TTC549 (cell line): ENCODE measurements around the gene CPNE4.
"Not testable (repeated sequence)": the region's sequence is repeated elsewhere in the genome, so short reads cannot be mapped to it uniquely, and the experiment has no call there.

ENCODE experiments used
- FAIRE-seq: peaks from 2 replicates; lab custom pipeline; 2012; peaks lifted over from hg19 to GRCh38; lab: Jason Lieb, UNC

CPNE4 gene

GRCh38 chr3:132034486-132035464, at the start of gene CPNE4:
CPNE4 (minus strand) TSS chr3:132035014.
- no peak for FAIRE-seq

GRCh38 chr3:132083583-132084279, 48.9 kb upstream of the CPNE4 start:
- no peak for FAIRE-seq

GRCh38 chr3:132083159-132083558, 48.3 kb upstream of the CPNE4 start:
- FAIRE-seq, result no peak

GRCh38 chr3:132079147-132079546, 44.3 kb upstream of the CPNE4 start:
- FAIRE-seq, result no peak

GRCh38 chr3:132073771-132074170, 39.0 kb upstream of the CPNE4 start:
- FAIRE-seq, result no peak

- no peak for FAIRE-seq
Measured at GRCh38 chr3:132071043-132071442, 36.2 kb upstream of the CPNE4 start.

- FAIRE-seq, result no peak
Measured at GRCh38 chr3:132064114-132064513, 29.3 kb upstream of the CPNE4 start.

- FAIRE-seq, result no peak
Measured at GRCh38 chr3:132062535-132062934, 27.7 kb upstream of the CPNE4 start.

- FAIRE-seq, result no peak
Measured at GRCh38 chr3:132055872-132056271, 21.1 kb upstream of the CPNE4 start.

GRCh38 chr3:132047209-132047608, 12.4 kb upstream of the CPNE4 start:
- FAIRE-seq, result no peak

- FAIRE-seq, result not testable (repeated sequence)
Measured at GRCh38 chr3:132044874-132045273, 10.1 kb upstream of the CPNE4 start.

GRCh38 chr3:132042681-132043080, 7.9 kb upstream of the CPNE4 start:
- no peak for FAIRE-seq

GRCh38 chr3:132038198-132038825, 3.5 kb upstream of the CPNE4 start:
- FAIRE-seq, result no peak

- no peak for FAIRE-seq
Measured at GRCh38 chr3:132037581-132037980, 2.8 kb upstream of the CPNE4 start.

GRCh38 chr3:132037056-132037455, 2.2 kb upstream of the CPNE4 start:
- no peak for FAIRE-seq

GRCh38 chr3:132034097-132034485, 723 bp downstream of the CPNE4 start:
- no peak for FAIRE-seq

- FAIRE-seq, result no peak
Measured at GRCh38 chr3:132033471-132033870, 1.3 kb downstream of the CPNE4 start.

GRCh38 chr3:132032959-132033358, 1.9 kb downstream of the CPNE4 start:
- FAIRE-seq, result no peak

GRCh38 chr3:132029182-132029902, 5.5 kb downstream of the CPNE4 start:
- FAIRE-seq, result no peak

- FAIRE-seq, result no peak
Measured at GRCh38 chr3:132022914-132023313, 11.9 kb downstream of the CPNE4 start.

- no peak for FAIRE-seq
Measured at GRCh38 chr3:132020058-132020457, 14.8 kb downstream of the CPNE4 start.

- FAIRE-seq, result no peak
Measured at GRCh38 chr3:132017137-132017536, 17.7 kb downstream of the CPNE4 start.
